Gastrocnemius medialis (tissue), 4 donors: Measurements from ENCODE around the gene HIVEP2. TPM values are rescaled to one million over a fixed set of nuclear protein-coding genes. Genes with fewer than 3 reads are reported as not detected.

Experiments
- ATAC-seq, 2 donors: fragments of 150-250 bp; one replicate each; pipeline ENCODE4 v1.9.1; 2016
- DNase-seq, 2 donors: peaks; one replicate each; pipeline ENCODE4 v3.0.0-alpha.2; 2019
- H3K27ac ChIP-seq, 4 donors: fragments of 200-600 bp; sonication (generic); 1 replicate in 1 of 4; 2 replicates in 3 of 4; pipeline ENCODE4 v1.5.1; 2016 to 2018; ENCODE audit warnings: mild to moderate bottlenecking in 2 of 4, moderate library complexity in 1 of 4
- H3K27me3 ChIP-seq, 3 donors: fragments of 200-600 bp; sonication (generic) in 2 of 3; 1 replicate in 1 of 3; 2 replicates in 2 of 3; pipeline versions ENCODE4 v1.5.1 to v1.6.0; 2016 to 2019; ENCODE audit warnings: mild to moderate bottlenecking in 1 of 3, moderate library complexity in 1 of 3
- H3K36me3 ChIP-seq, 2 donors: fragments of 200-600 bp; sonication (generic) in 1 of 2; one replicate each; pipeline ENCODE4 v1.5.1; 2017 to 2018
- H3K4me1 ChIP-seq, 2 donors: fragments of 200-600 bp; sonication (generic) in 1 of 2; one replicate each; pipeline ENCODE4 v1.5.1; 2016 to 2017; ENCODE audit warnings: mild to moderate bottlenecking in 2 of 2
- H3K4me3 ChIP-seq, 4 donors: fragments of 200-600 bp; sonication (generic) in 3 of 4; 1 replicate in 1 of 4; 2 replicates in 3 of 4; pipeline ENCODE4 v1.5.1; 2016 to 2019; ENCODE audit warnings: mild to moderate bottlenecking in 2 of 4
- H3K9me3 ChIP-seq, 3 donors: fragments of 200-600 bp; sonication (generic) in 2 of 3; 1 replicate in 1 of 3; 2 replicates in 2 of 3; pipeline ENCODE4 v1.5.1; 2016 to 2019
- POLR2A ChIP-seq, 2 donors: fragments of 450-650 bp; IDR thresholded peaks; one replicate each; pipeline ENCODE4 v1.6.1; 2017; ENCODE audit warnings: antibody characterized with exemption in 2 of 2, mild to moderate bottlenecking in 2 of 2, moderate library complexity in 2 of 2
- in situ Hi-C, 4 donors: fragments of 200-750 bp; cut with MboI; loops; one replicate each; pipeline versions ENCODE4 v1.15.0 to v1.8.0; 2017; ENCODE audit warnings: low sequenced_read_pairs in 4 of 4
- intact Hi-C: fragments of 100-400 bp; cut with DNase I; formaldehyde crosslinking; loops from one replicate; pipeline ENCODE4 v1.15.1; 2023; ENCODE audit warnings: low total_unique reads
- total RNA-seq, 4 donors: library from RNA; depleted of rRNA; stranded (reverse); fragments of >200 nt; gene quantifications; one replicate each; pipeline versions ENCODE4 v1.1.0 to v1.2.3, GENCODE V29; 2016
- TF ChIP-seq, protein P1 (sequence below), 5 experiments: fragments of 450-650 bp in 3 of 5; fragments of 200-600 bp in 2 of 5; sonication (generic) in 2 of 5; IDR thresholded peaks in 4 of 5; conservative IDR thresholded peaks in 1 of 5; 1 replicate in 4 of 5; 2 replicates in 1 of 5; pipeline ENCODE4 v1.5.1; 2016 to 2019; ENCODE audit warnings: antibody characterized with exemption in 5 of 5, mild to moderate bottlenecking in 3 of 5, moderate library complexity in 3 of 5

HIVEP2 gene
- total RNA-seq, 4 donors from 2014 or later: 15.9 to 29.4 (median 25.3) TPM

DNA sequence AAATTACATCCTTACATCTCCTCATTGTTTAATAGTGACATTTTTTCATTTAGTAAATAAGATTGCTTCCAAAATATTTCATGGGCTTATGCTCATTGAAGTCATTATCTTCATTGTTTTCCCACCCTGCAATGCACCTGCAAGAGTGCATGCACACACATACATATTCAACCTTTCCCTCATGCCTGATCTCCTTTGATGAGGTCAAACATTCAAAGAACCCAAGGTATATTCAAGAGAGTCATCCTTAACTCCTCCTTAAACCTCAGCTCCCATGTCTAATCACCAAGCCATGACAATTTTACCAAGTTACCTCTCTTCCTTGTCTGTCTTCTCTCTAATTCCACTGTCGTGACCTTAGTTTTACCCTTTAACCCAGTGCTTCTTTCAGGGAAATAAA is 56.5 kb downstream of the HIVEP2 start:
- intact Hi-C loops (loop anchor here (5.0 to 10.0 kb wide), 2 partner anchors 39 to 194 kb away; no protein-coding TSS in a partner anchor), in situ Hi-C loops (no loop called here)
- Histone ChIP-seq H3K9me3 (no peaks in the 10 kb centered on the region), H3K4me1 (peaks cover 64 to 67% of the 10 kb centered on the region in 2 donors), H3K27me3 (no peaks in the 10 kb centered on the region), H3K27ac (peak overlapping the region in 1 of 4 donors; percentile 3), H3K4me3 (no peak overlapping the region), H3K36me3 (no peaks in the 10 kb centered on the region)
- TF ChIP-seq POLR2A (IDR thresholded peaks at IDR 0.05): no peak
- TF ChIP-seq, protein P1, sequence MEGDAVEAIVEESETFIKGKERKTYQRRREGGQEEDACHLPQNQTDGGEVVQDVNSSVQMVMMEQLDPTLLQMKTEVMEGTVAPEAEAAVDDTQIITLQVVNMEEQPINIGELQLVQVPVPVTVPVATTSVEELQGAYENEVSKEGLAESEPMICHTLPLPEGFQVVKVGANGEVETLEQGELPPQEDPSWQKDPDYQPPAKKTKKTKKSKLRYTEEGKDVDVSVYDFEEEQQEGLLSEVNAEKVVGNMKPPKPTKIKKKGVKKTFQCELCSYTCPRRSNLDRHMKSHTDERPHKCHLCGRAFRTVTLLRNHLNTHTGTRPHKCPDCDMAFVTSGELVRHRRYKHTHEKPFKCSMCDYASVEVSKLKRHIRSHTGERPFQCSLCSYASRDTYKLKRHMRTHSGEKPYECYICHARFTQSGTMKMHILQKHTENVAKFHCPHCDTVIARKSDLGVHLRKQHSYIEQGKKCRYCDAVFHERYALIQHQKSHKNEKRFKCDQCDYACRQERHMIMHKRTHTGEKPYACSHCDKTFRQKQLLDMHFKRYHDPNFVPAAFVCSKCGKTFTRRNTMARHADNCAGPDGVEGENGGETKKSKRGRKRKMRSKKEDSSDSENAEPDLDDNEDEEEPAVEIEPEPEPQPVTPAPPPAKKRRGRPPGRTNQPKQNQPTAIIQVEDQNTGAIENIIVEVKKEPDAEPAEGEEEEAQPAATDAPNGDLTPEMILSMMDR (IDR thresholded peaks at IDR 0.05 in 4 of 5, conservative IDR thresholded peaks at IDR 0.05 in 1 of 5): no peak
- ATAC-seq: no peak
- DNase-seq: no peak

DNA sequence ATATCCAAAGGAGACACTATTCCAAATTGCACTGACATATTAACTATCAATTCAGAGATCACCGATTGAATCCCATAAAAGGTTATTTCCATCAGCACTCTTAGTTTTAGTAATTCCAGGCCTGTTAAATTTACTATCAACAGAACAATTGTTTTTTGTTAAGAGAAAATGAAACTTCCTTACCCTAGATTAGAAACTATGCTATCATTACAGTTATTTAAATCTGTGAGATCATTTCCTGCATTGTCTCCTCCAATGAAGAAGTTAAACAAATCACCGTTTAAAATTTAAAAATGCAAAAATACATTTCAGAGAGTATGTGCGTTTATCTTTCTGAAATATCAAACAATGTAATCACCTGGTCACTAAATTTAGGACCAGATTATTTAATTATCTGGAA is 57.5 kb downstream of the HIVEP2 start:
- Histone ChIP-seq H3K9me3 (no peaks in the 10 kb centered on the region), H3K27ac (peak overlapping the region; percentile 81 to 93 (median 84)), H3K27me3 (no peaks in the 10 kb centered on the region), H3K4me3 (no peak overlapping the region), H3K36me3 (no peaks in the 10 kb centered on the region), H3K4me1 (peaks cover 67 to 68% of the 10 kb centered on the region in 2 donors)
- intact Hi-C loops (loop anchor here (5.0 to 10.0 kb wide), 2 partner anchors 40 to 193 kb away; no protein-coding TSS in a partner anchor), in situ Hi-C loops (no loop called here)
- no peak for ATAC-seq
- TF ChIP-seq, protein P1 (IDR thresholded peaks at IDR 0.05 in 4 of 5, conservative IDR thresholded peaks at IDR 0.05 in 1 of 5): no peak
- no peak for TF ChIP-seq POLR2A (IDR thresholded peaks at IDR 0.05)
- DNase-seq: no peak

DNA sequence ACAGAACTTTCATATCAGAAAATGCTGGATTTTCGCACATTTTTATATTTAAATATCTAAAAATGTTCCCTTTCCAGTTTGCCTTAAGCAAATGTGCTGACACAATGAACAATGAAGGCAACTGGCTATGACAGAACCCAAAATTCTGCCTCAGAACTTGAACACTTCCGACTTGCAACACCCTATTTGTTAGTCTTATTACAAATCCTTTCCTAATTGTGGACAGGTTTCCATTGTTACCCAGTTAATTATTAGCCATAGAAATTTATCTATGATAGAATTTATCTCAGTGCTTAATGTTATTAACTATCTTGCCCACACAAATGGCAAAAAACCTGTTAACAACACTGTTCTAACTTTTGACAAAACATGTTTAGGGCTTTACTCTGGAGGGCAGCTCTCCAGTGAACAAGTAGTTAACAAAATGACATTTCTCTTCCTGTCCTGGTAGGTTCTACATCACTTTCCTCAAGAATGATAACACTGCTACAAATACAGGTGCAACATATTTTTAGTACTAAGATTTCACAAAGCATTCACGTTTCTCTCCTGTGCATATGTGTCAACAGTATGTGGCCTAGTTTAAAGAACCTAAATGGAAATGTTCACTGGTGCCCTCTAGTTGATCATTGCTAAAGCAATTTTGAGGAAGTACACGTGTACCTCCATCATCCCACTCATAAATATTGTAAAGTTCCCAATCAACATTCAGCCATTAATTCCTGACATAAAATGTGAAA is 58.4 kb downstream of the HIVEP2 start:
- Histone ChIP-seq H3K4me3 (no peak overlapping the region), H3K27me3 (no peaks in the 10 kb centered on the region), H3K36me3 (no peaks in the 10 kb centered on the region), H3K27ac (peak overlapping the region; percentile 81 to 93 (median 84)), H3K4me1 (peaks cover 67% of the 10 kb centered on the region in 2 donors), H3K9me3 (no peaks in the 10 kb centered on the region)
- peak; percentile 65 to 70 for ATAC-seq
- in situ Hi-C loops (no loop called here), intact Hi-C loops (loop anchor here (5.0 to 10.0 kb wide), 2 partner anchors 41 to 192 kb away; no protein-coding TSS in a partner anchor)
- TF ChIP-seq, protein P1 (IDR thresholded peaks at IDR 0.05 in 4 of 5, conservative IDR thresholded peaks at IDR 0.05 in 1 of 5): peak in 2 of 5 experiments; percentile 37 to 48
- no peak for TF ChIP-seq POLR2A (IDR thresholded peaks at IDR 0.05)
- no peak for DNase-seq

DNA sequence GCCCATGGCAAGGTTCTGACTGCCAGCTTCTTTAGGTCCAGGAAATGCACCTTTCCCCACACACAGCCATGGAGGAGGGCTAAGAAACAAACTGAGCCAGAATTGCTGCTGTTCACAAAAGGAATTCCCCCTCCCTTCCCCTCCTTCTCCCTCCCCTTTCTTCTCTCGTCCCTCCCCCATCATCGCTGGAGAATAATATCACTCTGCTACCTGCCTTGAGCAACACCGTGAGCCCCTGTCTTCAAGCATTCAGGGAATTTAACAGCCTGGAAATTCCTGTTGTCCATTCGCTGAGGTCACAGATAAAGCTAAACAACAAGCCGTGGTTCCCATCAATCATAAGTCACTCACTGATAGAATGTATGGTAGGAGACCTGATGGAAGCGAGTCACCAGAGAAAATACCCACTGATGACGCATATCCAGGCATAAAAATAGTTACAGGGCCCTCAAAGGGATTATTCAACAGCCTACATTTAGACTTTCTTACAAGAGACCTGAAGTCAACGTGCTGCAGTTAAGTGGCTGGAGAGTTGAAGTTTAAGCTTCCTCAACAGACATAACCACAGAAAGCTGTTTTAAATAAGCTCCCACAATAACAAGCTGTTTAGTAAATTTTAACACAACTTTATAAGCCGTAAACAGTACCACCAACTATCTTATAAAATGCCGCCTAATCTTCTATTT is 59.7 kb downstream of the HIVEP2 start:
- TF ChIP-seq, protein P1 (IDR thresholded peaks at IDR 0.05 in 4 of 5, conservative IDR thresholded peaks at IDR 0.05 in 1 of 5): no peak
- peak; percentile 55 to 80 for TF ChIP-seq POLR2A (IDR thresholded peaks at IDR 0.05)
- peak overlapping the region; percentile 81 to 93 (median 84) for H3K27ac ChIP-seq

More for the DNA sequence above, 59.7 kb downstream of the HIVEP2 start:
- peaks cover 61 to 71% of the 10 kb centered on the region in 2 donors for H3K4me1 ChIP-seq
- no peaks in the 10 kb centered on the region for H3K36me3 ChIP-seq
- H3K9me3 ChIP-seq: no peaks in the 10 kb centered on the region
- no peaks in the 10 kb centered on the region for H3K27me3 ChIP-seq
- intact Hi-C loops (loop anchor here (1.0 to 10.0 kb wide), 5 partner anchors 39 to 191 kb away; partner anchors contain the start of gene AIG1), in situ Hi-C loops (no loop called here)
- H3K4me3 ChIP-seq: peak overlapping the region; percentile 38 to 54 (median 47)
- DNase-seq (peak; percentile 48 to 53), ATAC-seq (peak; percentile 94 to 97)
